HG03521 (cell line): Measurements from ENCODE around the gene TCL1A.

ENCODE experiments used
- ATAC-seq: cut with Tn5 transposase; IDR thresholded peaks from one replicate; pipeline ENCODE4 v1.9.1; 2021; ENCODE audit warnings: mild to moderate bottlenecking, moderate library complexity; ENCODE audit not compliant: unreplicated experiment

Gene TCL1A

GRCh38 chr14:95707327-95707726, 6.6 kb downstream of the TCL1A start:
- ATAC-seq, result no peak

GRCh38 chr14:95705518-95705917, 8.4 kb downstream of the TCL1A start:
- ATAC-seq, result no peak

- no peak for ATAC-seq
Measured at GRCh38 chr14:95703805-95704204, 10.1 kb downstream of the TCL1A start.

- no peak for ATAC-seq
Measured at GRCh38 chr14:95703341-95703740, 10.6 kb downstream of the TCL1A start.

GRCh38 chr14:95701846-95702221, 12.1 kb downstream of the TCL1A start:
- no peak for ATAC-seq

- no peak for ATAC-seq
Measured at GRCh38 chr14:95700221-95700976, 13.5 kb downstream of the TCL1A start.

GRCh38 chr14:95699412-95699811, 14.5 kb downstream of the TCL1A start:
- no peak for ATAC-seq

- no peak for ATAC-seq
Measured at GRCh38 chr14:95698287-95698686, 15.6 kb downstream of the TCL1A start.

- ATAC-seq, result no peak
Measured at GRCh38 chr14:95697764-95698163, 16.2 kb downstream of the TCL1A start.

GRCh38 chr14:95696741-95697140, 17.2 kb downstream of the TCL1A start:
- no peak for ATAC-seq

- ATAC-seq, result no peak
Measured at GRCh38 chr14:95695913-95696312, 18.0 kb downstream of the TCL1A start.

- no peak for ATAC-seq
Measured at GRCh38 chr14:95695051-95695450, 18.9 kb downstream of the TCL1A start.

GRCh38 chr14:95692109-95692508, 21.8 kb downstream of the TCL1A start:
- no peak for ATAC-seq

- no peak for ATAC-seq
Measured at GRCh38 chr14:95691591-95691990, 22.3 kb downstream of the TCL1A start.

- no peak for ATAC-seq
Measured at GRCh38 chr14:95690815-95691214, 23.1 kb downstream of the TCL1A start.

- no peak for ATAC-seq
Measured at GRCh38 chr14:95689441-95689840, 24.5 kb downstream of the TCL1A start.

GRCh38 chr14:95686935-95687334, 27.0 kb downstream of the TCL1A start:
- no peak for ATAC-seq

- no peak for ATAC-seq
Measured at GRCh38 chr14:95685978-95686922, 27.7 kb downstream of the TCL1A start, which contains the start of gene TCL1B. TCL1B (plus strand) TSS chr14:95686426; CDS start chr14:95686468, 42 bp downstream.

- ATAC-seq, result no peak
Measured at GRCh38 chr14:95683793-95684192, 30.1 kb downstream of the TCL1A start.

- ATAC-seq, result no peak
Measured at GRCh38 chr14:95681153-95681552, 32.8 kb downstream of the TCL1A start.

GRCh38 chr14:95679998-95680735, 33.8 kb downstream of the TCL1A start:
- ATAC-seq, result no peak
